Lower leg skin (tissue), 3 donors: ENCODE data around the gene POP4.

ENCODE experiments used
- CTCF ChIP-seq, 3 donors: fragments of 450-650 bp; IDR thresholded peaks; one replicate each; pipeline ENCODE4 v1.5.1; 2016; ENCODE audit warnings: antibody characterized with exemption in 3 of 3, mild to moderate bottlenecking in 3 of 3, moderate library complexity in 2 of 3
- POLR2A ChIP-seq, 2 donors: fragments of 450-650 bp; IDR thresholded peaks; one replicate each; pipeline ENCODE4 v1.6.1; 2016 to 2017; ENCODE audit warnings: antibody characterized with exemption in 2 of 2, mild to moderate bottlenecking in 1 of 2, moderate library complexity in 1 of 2

DNA sequence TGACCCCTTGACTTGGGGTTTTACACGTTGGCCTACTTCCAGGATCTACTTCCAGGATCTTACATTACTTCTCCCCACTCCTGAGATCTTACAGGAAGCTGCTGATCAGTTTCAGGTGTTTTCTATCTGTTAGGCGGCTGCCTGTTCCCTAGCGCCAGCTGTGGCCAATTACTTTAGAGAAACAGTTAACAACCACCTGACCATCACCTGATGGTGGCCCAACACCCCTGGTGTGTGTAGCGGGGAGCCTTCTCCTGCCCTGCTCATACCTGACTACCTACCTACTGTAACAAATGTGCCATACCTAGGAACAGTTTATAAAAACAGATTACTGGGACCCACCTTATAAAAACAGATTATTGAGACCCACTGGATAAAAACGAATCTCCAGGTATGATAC is 2.8 kb upstream of the POP4 start:
- TF ChIP-seq POLR2A (IDR thresholded peaks at IDR 0.05): no peak
- TF ChIP-seq CTCF (IDR thresholded peaks at IDR 0.05): no peak
